HepG2 (cell line): ENCODE results near the gene TMEM225B. TPM values are rescaled to one million over a fixed set of nuclear protein-coding genes. Genes with fewer than 3 reads are reported as not detected.

Source experiments
- EZH2 ChIP-seq: conservative IDR thresholded peaks from 2 replicates; pipeline ENCODE4 v1.6.1; 2012; ENCODE audit warnings: mild to moderate bottlenecking, low read depth, low read length, moderate library complexity
- GATAD1 ChIP-seq: IDR thresholded peaks from 2 replicates; pipeline ENCODE4 v1.6.1; 2016; ENCODE audit warnings: missing genetic modification reagents, missing compliant biosample characterization
- GATAD2A ChIP-seq: IDR thresholded peaks from 2 replicates; pipeline ENCODE4 v1.6.1; 2016
- GFI1 ChIP-seq: sonication (generic); formaldehyde crosslinking; IDR thresholded peaks from 2 replicates; pipeline ENCODE4 v1.5.0; 2020; ENCODE audit warnings: missing genetic modification reagents, mild to moderate bottlenecking, borderline replicate concordance
- HHEX ChIP-seq: IDR thresholded peaks from 2 replicates; pipeline ENCODE4 v1.6.1; 2016; ENCODE audit warnings: control low read depth
- IKZF4 ChIP-seq: sonication (generic); formaldehyde crosslinking; IDR thresholded peaks from 2 replicates; pipeline ENCODE4 v1.5.1; 2020; ENCODE audit warnings: borderline replicate concordance, mild to moderate bottlenecking, low read depth, missing genetic modification reagents; ENCODE audit errors: not compliant biosample characterization
- JUNB ChIP-seq: sonication (generic); formaldehyde crosslinking; IDR thresholded peaks from 2 replicates; pipeline ENCODE4 v1.8.0; 2022; ENCODE audit warnings: missing genetic modification reagents, mild to moderate bottlenecking, borderline replicate concordance
- KLF11 ChIP-seq: IDR thresholded peaks from 2 replicates; pipeline ENCODE4 v1.6.1; 2016; ENCODE audit warnings: missing compliant biosample characterization
- MEIS1 ChIP-seq: sonication (generic); formaldehyde crosslinking; IDR thresholded peaks from 2 replicates; pipeline ENCODE4 v1.9.0; 2021; ENCODE audit warnings: mild to moderate bottlenecking, missing genetic modification reagents, moderate library complexity, borderline replicate concordance
- NFYC ChIP-seq: IDR thresholded peaks from 2 replicates; pipeline ENCODE4 v1.6.1; 2016; ENCODE audit warnings: missing genetic modification reagents, missing compliant biosample characterization
- PHF21A ChIP-seq: sonication (generic); formaldehyde crosslinking; IDR thresholded peaks from 2 replicates; pipeline ENCODE4 v1.5.0; 2020; ENCODE audit warnings: mild to moderate bottlenecking, missing genetic modification reagents
- REPIN1 ChIP-seq: sonication (generic); formaldehyde crosslinking; IDR thresholded peaks from 2 replicates; pipeline ENCODE4 v1.8.0; 2022; ENCODE audit warnings: missing genetic modification reagents, low read depth, mild to moderate bottlenecking, borderline replicate concordance
- SKI ChIP-seq: fragments of 450-650 bp; IDR thresholded peaks from one replicate; pipeline ENCODE4 v1.6.1; 2018; ENCODE audit warnings: mild to moderate bottlenecking; ENCODE audit not compliant: partially characterized antibody
- TEAD3 ChIP-seq: optimal IDR thresholded peaks from 2 replicates; pipeline ENCODE3; 2016; ENCODE audit warnings: borderline replicate concordance
- ZBTB7B ChIP-seq: sonication (generic); formaldehyde crosslinking; IDR thresholded peaks from 2 replicates; pipeline ENCODE4 v1.4.0; 2020; ENCODE audit warnings: missing genetic modification reagents
- ZNF589 ChIP-seq: sonication (generic); formaldehyde crosslinking; conservative IDR thresholded peaks from 2 replicates; pipeline ENCODE4 v1.8.0; 2022; ENCODE audit warnings: mild to moderate bottlenecking, moderate library complexity, missing genetic modification reagents
- ZNF724P ChIP-seq: sonication (generic); formaldehyde crosslinking; IDR thresholded peaks from 2 replicates; pipeline ENCODE4 v1.8.0; 2022; ENCODE audit warnings: missing genetic modification reagents, borderline replicate concordance
- polyA plus RNA-seq, 8 experiments: library from polyadenylated mRNA; depleted of rRNA in 3 of 8; stranded (reverse) in 7 of 8; unstranded in 1 of 8; fragments of >200 nt; fragmentation: Illumina TruSeq in 4 of 8; extraction: Trizol in 4 of 8; gene quantifications; 2 replicates each; pipeline versions ENCODE4 v1.2.1 to v1.2.3, GENCODE V29; 2011 to 2016; ENCODE audit warnings: low read depth in 4 of 8, missing spikeins in 1 of 8, mixed read lengths in 1 of 8; ENCODE audit not compliant: insufficient read depth in 1 of 8
- total RNA-seq, 5 experiments: library from RNA; depleted of rRNA; stranded (reverse); fragments of >200 nt; fragmentation: Illumina TruSeq; extraction: Trizol; gene quantifications; 2 replicates each; pipeline ENCODE4 v1.2.3, GENCODE V29; 2016; ENCODE audit warnings: low read depth in 1 of 5
- TF ChIP-seq, protein P1 (sequence below): sonication (generic); formaldehyde crosslinking; IDR thresholded peaks from 2 replicates; pipeline ENCODE4 v1.5.1; 2020; ENCODE audit warnings: mild to moderate bottlenecking, missing genetic modification reagents, moderate library complexity
- TF ChIP-seq, protein P2 (sequence below): sonication (generic); formaldehyde crosslinking; IDR thresholded peaks from 2 replicates; pipeline ENCODE4 v1.4.0; 2020; ENCODE audit warnings: missing genetic modification reagents, borderline replicate concordance
- TF ChIP-seq, protein P3 (sequence below): sonication (generic); formaldehyde crosslinking; IDR thresholded peaks from 2 replicates; pipeline ENCODE4 v1.4.0; 2020; ENCODE audit warnings: missing genetic modification reagents
- TF ChIP-seq, protein P4 (sequence below): IDR thresholded peaks from 2 replicates; pipeline ENCODE4 v1.6.1; 2012; ENCODE audit warnings: low read depth, low read length, improper control_type of control experiment
- TF ChIP-seq, protein P5 (sequence below): sonication (generic); formaldehyde crosslinking; IDR thresholded peaks from 2 replicates; pipeline ENCODE4 v1.8.1; 2023; ENCODE audit warnings: missing genetic modification reagents, inconsistent platforms, borderline replicate concordance

TMEM225B gene
- total and polyA plus RNA-seq, 2 of the 13 experiments (the other 11 are each of a cell fraction or from before 2014, with no cell fraction given): 0.78 to 0.95 TPM

DNA sequence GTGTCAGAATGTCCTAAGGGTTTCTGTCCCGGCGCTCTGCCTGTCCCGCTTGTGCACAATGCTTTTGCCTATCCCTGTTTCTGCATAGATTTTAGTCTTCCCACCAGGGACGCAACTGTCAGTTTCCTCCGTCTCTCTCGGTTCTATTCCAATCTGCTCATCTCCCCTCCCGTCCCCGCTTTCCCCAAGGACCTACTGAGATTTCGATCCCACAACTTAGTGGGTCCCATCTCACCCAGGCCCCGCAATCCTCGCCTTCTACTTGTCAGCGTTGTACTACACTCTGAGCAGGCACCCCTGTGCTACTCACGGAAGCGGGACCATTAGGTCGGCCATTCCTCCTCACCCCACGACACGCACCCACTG lies 40.1 kb upstream of the TMEM225B start (continued):
- no peak for TF ChIP-seq GATAD2A (CRISPR knock-in tag)
- TF ChIP-seq NFYC: no peak
- peak; percentile 9 for TF ChIP-seq IKZF4 (CRISPR knock-in tag)
- TF ChIP-seq REPIN1 (CRISPR knock-in tag): no peak
- no peak; the same call in 1 of the 2 replicates for TF ChIP-seq KLF11 (CRISPR knock-in tag)
- TF ChIP-seq EZH2: no peak
- TF ChIP-seq GFI1 (CRISPR knock-in tag): 0 out of 2 replicates have a peak, but pooled peaks have one; percentile 6
- TF ChIP-seq, protein P1, sequence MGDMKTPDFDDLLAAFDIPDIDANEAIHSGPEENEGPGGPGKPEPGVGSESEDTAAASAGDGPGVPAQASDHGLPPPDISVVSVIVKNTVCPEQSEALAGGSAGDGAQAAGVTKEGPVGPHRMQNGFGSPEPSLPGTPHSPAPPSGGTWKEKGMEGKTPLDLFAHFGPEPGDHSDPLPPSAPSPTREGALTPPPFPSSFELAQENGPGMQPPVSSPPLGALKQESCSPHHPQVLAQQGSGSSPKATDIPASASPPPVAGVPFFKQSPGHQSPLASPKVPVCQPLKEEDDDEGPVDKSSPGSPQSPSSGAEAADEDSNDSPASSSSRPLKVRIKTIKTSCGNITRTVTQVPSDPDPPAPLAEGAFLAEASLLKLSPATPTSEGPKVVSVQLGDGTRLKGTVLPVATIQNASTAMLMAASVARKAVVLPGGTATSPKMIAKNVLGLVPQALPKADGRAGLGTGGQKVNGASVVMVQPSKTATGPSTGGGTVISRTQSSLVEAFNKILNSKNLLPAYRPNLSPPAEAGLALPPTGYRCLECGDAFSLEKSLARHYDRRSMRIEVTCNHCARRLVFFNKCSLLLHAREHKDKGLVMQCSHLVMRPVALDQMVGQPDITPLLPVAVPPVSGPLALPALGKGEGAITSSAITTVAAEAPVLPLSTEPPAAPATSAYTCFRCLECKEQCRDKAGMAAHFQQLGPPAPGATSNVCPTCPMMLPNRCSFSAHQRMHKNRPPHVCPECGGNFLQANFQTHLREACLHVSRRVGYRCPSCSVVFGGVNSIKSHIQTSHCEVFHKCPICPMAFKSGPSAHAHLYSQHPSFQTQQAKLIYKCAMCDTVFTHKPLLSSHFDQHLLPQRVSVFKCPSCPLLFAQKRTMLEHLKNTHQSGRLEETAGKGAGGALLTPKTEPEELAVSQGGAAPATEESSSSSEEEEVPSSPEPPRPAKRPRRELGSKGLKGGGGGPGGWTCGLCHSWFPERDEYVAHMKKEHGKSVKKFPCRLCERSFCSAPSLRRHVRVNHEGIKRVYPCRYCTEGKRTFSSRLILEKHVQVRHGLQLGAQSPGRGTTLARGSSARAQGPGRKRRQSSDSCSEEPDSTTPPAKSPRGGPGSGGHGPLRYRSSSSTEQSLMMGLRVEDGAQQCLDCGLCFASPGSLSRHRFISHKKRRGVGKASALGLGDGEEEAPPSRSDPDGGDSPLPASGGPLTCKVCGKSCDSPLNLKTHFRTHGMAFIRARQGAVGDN (CRISPR knock-in tag): no peak
- TF ChIP-seq TEAD3 (CRISPR knock-in tag): no peak
- no peak for TF ChIP-seq ZBTB7B (CRISPR knock-in tag)
- no peak for TF ChIP-seq GATAD1 (CRISPR knock-in tag)
- TF ChIP-seq, protein P2, sequence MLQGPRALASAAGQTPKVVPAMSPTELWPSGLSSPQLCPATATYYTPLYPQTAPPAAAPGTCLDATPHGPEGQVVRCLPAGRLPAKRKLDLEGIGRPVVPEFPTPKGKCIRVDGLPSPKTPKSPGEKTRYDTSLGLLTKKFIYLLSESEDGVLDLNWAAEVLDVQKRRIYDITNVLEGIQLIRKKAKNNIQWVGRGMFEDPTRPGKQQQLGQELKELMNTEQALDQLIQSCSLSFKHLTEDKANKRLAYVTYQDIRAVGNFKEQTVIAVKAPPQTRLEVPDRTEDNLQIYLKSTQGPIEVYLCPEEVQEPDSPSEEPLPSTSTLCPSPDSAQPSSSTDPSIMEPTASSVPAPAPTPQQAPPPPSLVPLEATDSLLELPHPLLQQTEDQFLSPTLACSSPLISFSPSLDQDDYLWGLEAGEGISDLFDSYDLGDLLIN (CRISPR knock-in tag): no peak
- TF ChIP-seq, protein P3, sequence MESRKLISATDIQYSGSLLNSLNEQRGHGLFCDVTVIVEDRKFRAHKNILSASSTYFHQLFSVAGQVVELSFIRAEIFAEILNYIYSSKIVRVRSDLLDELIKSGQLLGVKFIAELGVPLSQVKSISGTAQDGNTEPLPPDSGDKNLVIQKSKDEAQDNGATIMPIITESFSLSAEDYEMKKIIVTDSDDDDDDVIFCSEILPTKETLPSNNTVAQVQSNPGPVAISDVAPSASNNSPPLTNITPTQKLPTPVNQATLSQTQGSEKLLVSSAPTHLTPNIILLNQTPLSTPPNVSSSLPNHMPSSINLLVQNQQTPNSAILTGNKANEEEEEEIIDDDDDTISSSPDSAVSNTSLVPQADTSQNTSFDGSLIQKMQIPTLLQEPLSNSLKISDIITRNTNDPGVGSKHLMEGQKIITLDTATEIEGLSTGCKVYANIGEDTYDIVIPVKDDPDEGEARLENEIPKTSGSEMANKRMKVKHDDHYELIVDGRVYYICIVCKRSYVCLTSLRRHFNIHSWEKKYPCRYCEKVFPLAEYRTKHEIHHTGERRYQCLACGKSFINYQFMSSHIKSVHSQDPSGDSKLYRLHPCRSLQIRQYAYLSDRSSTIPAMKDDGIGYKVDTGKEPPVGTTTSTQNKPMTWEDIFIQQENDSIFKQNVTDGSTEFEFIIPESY (CRISPR knock-in tag): no peak
- TF ChIP-seq ZNF589: no peak
- TF ChIP-seq, protein P4, sequence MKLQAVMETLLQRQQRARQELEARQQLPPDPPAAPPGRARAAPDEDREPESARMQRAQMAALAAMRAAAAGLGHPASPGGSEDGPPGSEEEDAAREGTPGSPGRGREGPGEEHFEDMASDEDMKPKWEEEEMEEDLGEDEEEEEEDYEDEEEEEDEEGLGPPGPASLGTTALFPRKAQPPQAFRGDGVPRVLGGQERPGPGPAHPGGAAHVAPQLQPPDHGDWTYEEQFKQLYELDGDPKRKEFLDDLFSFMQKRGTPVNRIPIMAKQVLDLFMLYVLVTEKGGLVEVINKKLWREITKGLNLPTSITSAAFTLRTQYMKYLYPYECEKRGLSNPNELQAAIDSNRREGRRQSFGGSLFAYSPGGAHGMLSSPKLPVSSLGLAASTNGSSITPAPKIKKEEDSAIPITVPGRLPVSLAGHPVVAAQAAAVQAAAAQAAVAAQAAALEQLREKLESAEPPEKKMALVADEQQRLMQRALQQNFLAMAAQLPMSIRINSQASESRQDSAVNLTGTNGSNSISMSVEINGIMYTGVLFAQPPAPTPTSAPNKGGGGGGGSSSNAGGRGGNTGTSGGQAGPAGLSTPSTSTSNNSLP: no peak
- TF ChIP-seq MEIS1 (CRISPR knock-in tag): no peak
- 0 out of 2 replicates have a peak, but pooled peaks have one; percentile 20 for TF ChIP-seq JUNB (CRISPR knock-in tag)
- no peak for TF ChIP-seq PHF21A (CRISPR knock-in tag)
- TF ChIP-seq SKI: no peak
- TF ChIP-seq ZNF724P (CRISPR knock-in tag): no peak
- TF ChIP-seq, protein P5, sequence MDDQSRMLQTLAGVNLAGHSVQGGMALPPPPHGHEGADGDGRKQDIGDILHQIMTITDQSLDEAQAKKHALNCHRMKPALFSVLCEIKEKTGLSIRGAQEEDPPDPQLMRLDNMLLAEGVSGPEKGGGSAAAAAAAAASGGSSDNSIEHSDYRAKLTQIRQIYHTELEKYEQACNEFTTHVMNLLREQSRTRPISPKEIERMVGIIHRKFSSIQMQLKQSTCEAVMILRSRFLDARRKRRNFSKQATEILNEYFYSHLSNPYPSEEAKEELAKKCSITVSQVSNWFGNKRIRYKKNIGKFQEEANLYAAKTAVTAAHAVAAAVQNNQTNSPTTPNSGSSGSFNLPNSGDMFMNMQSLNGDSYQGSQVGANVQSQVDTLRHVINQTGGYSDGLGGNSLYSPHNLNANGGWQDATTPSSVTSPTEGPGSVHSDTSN: no peak
- TF ChIP-seq HHEX (CRISPR knock-in tag): no peak
